ENCODE data around the gene NAGK.

NAGK gene

GRCh38 chr2:71068218-71069035, at the start of gene NAGK (continued):
- peak; percentile 97 for TF ChIP-seq ZNF366 (tag by site-specific recombination; conservative IDR thresholded peaks at IDR 0.05)
- TF ChIP-seq ZNF548 (tag by site-specific recombination; IDR thresholded peaks at IDR 0.05): no peak
- no peak for TF ChIP-seq SCRT1 (tag by site-specific recombination; IDR thresholded peaks at IDR 0.05; ENCODE audit: borderline replicate concordance)
- peak; percentile 89 for TF ChIP-seq ZEB2 (tag by site-specific recombination; IDR thresholded peaks at IDR 0.05)
- peak; percentile 91 for TF ChIP-seq ZNF704 (tag by site-specific recombination; IDR thresholded peaks at IDR 0.05)
- TF ChIP-seq ZXDB (tag by site-specific recombination; IDR thresholded peaks at IDR 0.05): peak; percentile 96
- TF ChIP-seq EGR2 (tag by site-specific recombination; IDR thresholded peaks at IDR 0.05; ENCODE audit: low read depth): peak; percentile 54; the same call in 1 of the 2 replicates
- TF ChIP-seq ZSCAN5A (tag by site-specific recombination; IDR thresholded peaks at IDR 0.05): no peak
- peak; percentile 92 for TF ChIP-seq ZNF341 (tag by site-specific recombination; IDR thresholded peaks at IDR 0.05; ENCODE audit: low read depth)
- TF ChIP-seq ZBTB8A (tag by site-specific recombination; IDR thresholded peaks at IDR 0.05): peak; percentile 78
- no peak for TF ChIP-seq ZSCAN16 (tag by site-specific recombination; IDR thresholded peaks at IDR 0.05)
- 0 out of 2 replicates have a peak, but pooled peaks have one; percentile 67 for TF ChIP-seq ZNF792 (tag by site-specific recombination; IDR thresholded peaks at IDR 0.05)
- TF ChIP-seq ZNF596 (tag by site-specific recombination; IDR thresholded peaks at IDR 0.05): no peak
- no peak for TF ChIP-seq ZNF157 (tag by site-specific recombination; IDR thresholded peaks at IDR 0.05)
- TF ChIP-seq, protein P1, sequence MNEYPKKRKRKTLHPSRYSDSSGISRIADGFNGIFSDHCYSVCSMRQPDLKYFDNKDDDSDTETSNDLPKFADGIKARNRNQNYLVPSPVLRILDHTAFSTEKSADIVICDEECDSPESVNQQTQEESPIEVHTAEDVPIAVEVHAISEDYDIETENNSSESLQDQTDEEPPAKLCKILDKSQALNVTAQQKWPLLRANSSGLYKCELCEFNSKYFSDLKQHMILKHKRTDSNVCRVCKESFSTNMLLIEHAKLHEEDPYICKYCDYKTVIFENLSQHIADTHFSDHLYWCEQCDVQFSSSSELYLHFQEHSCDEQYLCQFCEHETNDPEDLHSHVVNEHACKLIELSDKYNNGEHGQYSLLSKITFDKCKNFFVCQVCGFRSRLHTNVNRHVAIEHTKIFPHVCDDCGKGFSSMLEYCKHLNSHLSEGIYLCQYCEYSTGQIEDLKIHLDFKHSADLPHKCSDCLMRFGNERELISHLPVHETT (tag by site-specific recombination; IDR thresholded peaks at IDR 0.05): peak; percentile 57; the same call in 1 of the 2 replicates
- TF ChIP-seq ZNF514 (tag by site-specific recombination; IDR thresholded peaks at IDR 0.05): no peak
- TF ChIP-seq, protein P2, sequence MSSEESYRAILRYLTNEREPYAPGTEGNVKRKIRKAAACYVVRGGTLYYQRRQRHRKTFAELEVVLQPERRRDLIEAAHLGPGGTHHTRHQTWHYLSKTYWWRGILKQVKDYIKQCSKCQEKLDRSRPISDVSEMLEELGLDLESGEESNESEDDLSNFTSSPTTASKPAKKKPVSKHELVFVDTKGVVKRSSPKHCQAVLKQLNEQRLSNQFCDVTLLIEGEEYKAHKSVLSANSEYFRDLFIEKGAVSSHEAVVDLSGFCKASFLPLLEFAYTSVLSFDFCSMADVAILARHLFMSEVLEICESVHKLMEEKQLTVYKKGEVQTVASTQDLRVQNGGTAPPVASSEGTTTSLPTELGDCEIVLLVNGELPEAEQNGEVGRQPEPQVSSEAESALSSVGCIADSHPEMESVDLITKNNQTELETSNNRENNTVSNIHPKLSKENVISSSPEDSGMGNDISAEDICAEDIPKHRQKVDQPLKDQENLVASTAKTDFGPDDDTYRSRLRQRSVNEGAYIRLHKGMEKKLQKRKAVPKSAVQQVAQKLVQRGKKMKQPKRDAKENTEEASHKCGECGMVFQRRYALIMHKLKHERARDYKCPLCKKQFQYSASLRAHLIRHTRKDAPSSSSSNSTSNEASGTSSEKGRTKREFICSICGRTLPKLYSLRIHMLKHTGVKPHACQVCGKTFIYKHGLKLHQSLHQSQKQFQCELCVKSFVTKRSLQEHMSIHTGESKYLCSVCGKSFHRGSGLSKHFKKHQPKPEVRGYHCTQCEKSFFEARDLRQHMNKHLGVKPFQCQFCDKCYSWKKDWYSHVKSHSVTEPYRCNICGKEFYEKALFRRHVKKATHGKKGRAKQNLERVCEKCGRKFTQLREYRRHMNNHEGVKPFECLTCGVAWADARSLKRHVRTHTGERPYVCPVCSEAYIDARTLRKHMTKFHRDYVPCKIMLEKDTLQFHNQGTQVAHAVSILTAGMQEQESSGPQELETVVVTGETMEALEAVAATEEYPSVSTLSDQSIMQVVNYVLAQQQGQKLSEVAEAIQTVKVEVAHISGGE (tag by site-specific recombination; conservative IDR thresholded peaks at IDR 0.05; ENCODE audit: low read depth): peak; percentile 71
- TF ChIP-seq IKZF3 (tag by site-specific recombination; IDR thresholded peaks at IDR 0.05): 0 out of 2 replicates have a peak, but pooled peaks have one; percentile 30
- TF ChIP-seq ZNF280D (tag by site-specific recombination; IDR thresholded peaks at IDR 0.05): 0 out of 2 replicates have a peak, but pooled peaks have one; percentile 49
- TF ChIP-seq, protein P3, sequence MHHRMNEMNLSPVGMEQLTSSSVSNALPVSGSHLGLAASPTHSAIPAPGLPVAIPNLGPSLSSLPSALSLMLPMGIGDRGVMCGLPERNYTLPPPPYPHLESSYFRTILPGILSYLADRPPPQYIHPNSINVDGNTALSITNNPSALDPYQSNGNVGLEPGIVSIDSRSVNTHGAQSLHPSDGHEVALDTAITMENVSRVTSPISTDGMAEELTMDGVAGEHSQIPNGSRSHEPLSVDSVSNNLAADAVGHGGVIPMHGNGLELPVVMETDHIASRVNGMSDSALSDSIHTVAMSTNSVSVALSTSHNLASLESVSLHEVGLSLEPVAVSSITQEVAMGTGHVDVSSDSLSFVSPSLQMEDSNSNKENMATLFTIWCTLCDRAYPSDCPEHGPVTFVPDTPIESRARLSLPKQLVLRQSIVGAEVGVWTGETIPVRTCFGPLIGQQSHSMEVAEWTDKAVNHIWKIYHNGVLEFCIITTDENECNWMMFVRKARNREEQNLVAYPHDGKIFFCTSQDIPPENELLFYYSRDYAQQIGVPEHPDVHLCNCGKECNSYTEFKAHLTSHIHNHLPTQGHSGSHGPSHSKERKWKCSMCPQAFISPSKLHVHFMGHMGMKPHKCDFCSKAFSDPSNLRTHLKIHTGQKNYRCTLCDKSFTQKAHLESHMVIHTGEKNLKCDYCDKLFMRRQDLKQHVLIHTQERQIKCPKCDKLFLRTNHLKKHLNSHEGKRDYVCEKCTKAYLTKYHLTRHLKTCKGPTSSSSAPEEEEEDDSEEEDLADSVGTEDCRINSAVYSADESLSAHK (tag by site-specific recombination; IDR thresholded peaks at IDR 0.05): peak; percentile 22; the same call in 1 of the 2 replicates
- TF ChIP-seq ZNF510 (tag by site-specific recombination; IDR thresholded peaks at IDR 0.05; ENCODE audit: insufficient replicate concordance): no peak
- TF ChIP-seq WT1 (tag by site-specific recombination; IDR thresholded peaks at IDR 0.05): peak; percentile 91
- TF ChIP-seq ZNF148 (tag by site-specific recombination; IDR thresholded peaks at IDR 0.05; ENCODE audit: borderline replicate concordance): no peak
